Medulla oblongata (tissue), 1 donor: ENCODE measurements around the gene PAQR7.

Experiments
- DNase-seq: peaks from one replicate; pipeline ENCODE4 v3.0.0-alpha.2; 2015; ENCODE audit errors: extremely low spot score

PAQR7 gene

DNA sequence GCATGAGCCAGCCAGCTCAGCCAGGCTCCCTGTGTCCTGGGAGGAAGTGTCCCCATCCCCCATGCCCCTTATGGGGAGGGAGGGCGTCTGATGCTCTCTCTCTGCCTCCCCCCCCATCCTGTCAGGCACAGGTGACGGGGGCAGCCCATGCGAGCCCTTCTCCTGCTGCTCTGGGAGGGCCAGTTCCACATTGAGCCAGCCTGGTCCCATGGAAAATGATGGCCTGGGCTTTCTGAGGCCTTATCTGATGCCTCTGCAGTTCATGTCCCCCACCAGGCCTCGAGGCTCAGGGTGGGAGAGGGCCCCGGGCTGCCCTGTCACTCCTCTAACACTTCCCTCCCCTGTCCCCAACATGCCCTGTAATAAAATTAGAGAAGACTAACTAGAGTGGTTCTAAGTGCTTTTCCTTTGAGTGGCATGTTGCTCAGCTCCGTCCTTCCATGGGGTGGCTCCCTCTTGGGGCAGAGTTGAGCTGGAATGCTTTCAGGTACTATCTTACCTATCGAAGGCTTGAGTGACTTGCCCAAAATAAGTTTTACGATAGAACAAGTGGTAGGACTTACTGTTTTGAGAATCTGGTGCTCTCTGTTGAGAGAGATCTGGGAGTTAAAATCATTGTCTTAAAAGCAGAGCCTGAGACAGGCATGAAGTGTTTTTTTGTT, 57.5 kb downstream of the PAQR7 start:
- no peak for DNase-seq

DNA sequence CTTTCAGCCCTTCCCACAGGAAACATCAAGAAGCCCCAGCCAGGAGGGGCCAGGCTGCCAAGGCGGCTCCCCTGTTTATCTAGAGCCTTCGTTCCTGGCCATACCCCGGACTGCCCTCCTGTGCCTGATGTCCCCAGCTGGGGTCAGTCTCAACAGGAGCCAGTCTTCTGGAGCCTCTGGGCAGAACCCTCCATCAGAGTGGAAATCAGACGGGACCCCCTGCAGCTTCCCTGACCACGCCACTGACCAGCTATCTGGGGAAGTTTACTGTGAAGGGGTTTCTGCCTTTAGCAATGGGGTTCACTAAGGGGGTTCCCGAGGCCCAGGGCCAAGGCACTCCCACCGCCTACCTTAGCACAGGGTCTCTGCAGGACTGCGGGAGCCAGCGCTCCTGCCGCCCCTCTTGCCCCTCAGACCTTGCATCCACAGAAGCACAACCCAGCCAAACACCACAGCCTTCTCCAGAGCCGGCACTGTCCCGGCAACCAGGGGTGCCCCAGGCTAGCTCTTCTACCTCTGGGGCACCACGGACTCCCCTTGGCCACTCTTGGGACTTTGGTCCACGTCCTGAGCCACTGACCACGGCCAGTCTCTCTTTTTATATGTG, 59.3 kb downstream of the PAQR7 start:
- DNase-seq, result no peak

- no peak for DNase-seq
These were observed 60.0 kb downstream of the PAQR7 start for GRCh38 chr1:25815208-25816111.

- DNase-seq, result no peak
These were observed 60.9 kb downstream of the PAQR7 start for GRCh38 chr1:25814549-25815087.

DNA sequence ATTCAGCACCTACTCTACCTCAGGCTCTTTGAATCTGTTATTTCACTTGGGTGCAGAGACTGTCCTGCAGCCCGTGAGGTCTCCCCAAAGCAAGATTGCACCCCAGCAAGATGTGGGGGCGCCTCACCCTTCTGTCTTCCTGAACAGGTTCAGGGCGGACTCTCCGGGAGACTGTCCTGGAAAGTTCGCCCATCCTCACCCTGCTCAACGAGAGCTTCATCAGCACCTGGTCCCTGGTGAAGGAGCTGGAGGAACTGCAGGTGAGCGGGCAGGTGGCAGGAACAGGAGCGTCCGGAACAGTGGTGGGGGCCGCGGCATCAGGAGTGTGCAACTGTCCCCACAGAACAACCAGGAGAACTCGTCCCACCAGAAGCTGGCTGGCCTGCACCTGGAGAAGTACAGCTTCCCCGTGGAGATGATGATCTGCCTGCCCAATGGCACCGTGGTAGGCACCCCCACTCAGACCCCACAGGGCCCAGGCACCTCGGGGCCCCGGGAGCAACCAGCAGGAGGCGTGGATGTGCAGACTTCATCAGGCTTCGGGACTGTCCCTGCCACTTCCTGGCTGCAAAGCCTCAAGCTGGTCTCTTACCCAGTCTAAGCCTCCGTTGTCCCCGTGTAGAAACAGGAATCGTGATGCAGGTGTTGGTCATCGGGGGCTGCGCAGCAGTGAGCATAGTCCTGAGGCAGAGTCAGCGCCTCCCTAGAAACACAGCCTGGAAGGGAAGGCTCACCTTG, 61.6 kb downstream of the PAQR7 start:
- no peak for DNase-seq

DNA sequence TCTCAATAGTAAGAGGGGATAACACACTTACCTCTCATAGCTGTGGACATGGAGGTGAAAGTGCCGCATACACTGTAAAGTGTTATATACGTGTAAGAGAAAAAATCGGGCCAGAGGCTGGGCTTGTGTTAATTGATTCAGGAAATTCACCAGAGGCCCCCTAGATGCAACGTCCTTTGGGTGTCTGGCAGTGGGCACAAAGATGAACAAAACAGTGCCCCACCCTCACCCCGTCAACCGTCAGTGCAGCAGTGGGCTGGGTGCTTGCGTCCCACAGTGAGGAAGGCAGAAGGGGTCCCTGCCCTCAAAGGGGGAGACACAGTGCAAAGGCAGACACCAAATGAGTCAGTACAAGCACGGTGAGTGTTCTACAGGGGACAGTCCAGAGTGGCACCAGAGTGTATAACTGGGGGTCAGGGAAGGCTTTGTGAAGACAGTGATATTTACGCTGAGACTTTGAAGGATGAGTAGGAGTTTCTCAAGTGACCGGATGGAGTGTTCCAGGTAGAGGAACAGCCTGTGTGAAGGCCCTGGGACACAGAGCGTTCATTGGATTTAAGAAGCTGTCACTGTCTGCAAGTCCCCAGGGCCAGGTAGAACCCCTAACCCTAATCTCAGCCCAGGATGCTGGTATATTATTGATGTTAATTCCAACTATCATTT, 62.3 kb downstream of the PAQR7 start:
- no peak for DNase-seq
